Activated B cell treated with CpG ODN at 0.5 μM for 24 hours (primary cell): Measurements from ENCODE around the gene CSKMT. TPM values are rescaled to one million over a fixed set of nuclear protein-coding genes. Genes with fewer than 3 reads are reported as not detected.

Experiments used
- ATAC-seq: fragments of 200-7000 bp; cut with Tn5 transposase; one replicate; pipeline ENCODE4 v1.10.0; 2021; ENCODE audit warnings: low read depth, mild to moderate bottlenecking, moderate library complexity
- CTCF ChIA-PET: fragments of 350-600 bp; sonication (Branson Sonifier 250); formaldehyde crosslinking; loops from one replicate; lab custom pipeline; 2021; ENCODE audit warnings: antibody characterized with exemption; lab: Charles Lee
- POLR2A ChIA-PET: fragments of 350-600 bp; sonication (Branson Sonifier 250); formaldehyde crosslinking; loops from one replicate; lab custom pipeline; 2021; ENCODE audit warnings: antibody characterized with exemption; lab: Charles Lee
- DNase-seq: peaks from one replicate; pipeline ENCODE4 v3.0.0; 2022
- H3K27ac Mint-ChIP-seq: one replicate; pipeline ENCODE4 v1.8.0; 2020; ENCODE audit warnings: mixed read lengths
- H3K27me3 Mint-ChIP-seq: one replicate; pipeline ENCODE4 v1.8.0; 2021; ENCODE audit warnings: mixed read lengths
- H3K36me3 Mint-ChIP-seq: one replicate; pipeline ENCODE4 v1.8.0; 2021; ENCODE audit warnings: low read depth, mixed read lengths
- H3K4me1 Mint-ChIP-seq: one replicate; pipeline ENCODE4 v1.8.0; 2021; ENCODE audit warnings: mixed read lengths
- H3K4me3 Mint-ChIP-seq: one replicate; pipeline ENCODE4 v1.8.0; 2020; ENCODE audit warnings: mild to moderate bottlenecking, mixed read lengths
- H3K9me3 Mint-ChIP-seq: one replicate; pipeline ENCODE4 v1.8.0; 2020; ENCODE audit warnings: mixed read lengths
- CTCF ChIP-seq: fragments of 200-600 bp; IDR thresholded peaks from one replicate; pipeline ENCODE4 v1.8.0; 2022; ENCODE audit warnings: antibody characterized with exemption, mild to moderate bottlenecking
- intact Hi-C: fragments of 100-400 bp; cut with micrococcal nuclease; formaldehyde crosslinking; loops from one replicate; pipeline ENCODE4 v1.15.1; 2024
- total RNA-seq: library from RNA; stranded (reverse); gene quantifications from 2 replicates; pipeline ENCODE4 v1.2.3, GENCODE V29; 2022

Gene CSKMT
- total RNA-seq, 1 donor from 2014 or later = 52.1 TPM

DNA sequence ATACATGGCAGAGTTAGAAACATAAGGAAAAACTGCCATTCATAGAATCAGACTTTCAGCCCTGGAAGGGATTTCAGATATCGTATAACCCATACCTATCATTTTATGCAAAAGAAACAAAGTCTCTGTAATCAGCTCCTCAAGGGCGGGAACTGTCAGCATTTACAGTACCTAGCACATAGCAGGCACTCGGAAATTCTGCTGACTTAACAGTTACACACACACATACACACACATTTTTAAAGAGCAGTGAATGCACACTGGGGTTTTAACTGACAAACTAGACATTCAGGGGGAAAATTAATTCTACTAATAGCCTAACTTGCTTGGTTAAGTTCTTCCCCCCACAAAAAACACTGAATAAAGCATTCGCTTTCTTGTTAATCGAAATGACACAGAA lies 51.1 kb downstream of the CSKMT start:
- Mint-ChIP-seq H3K4me3 (no peak overlapping the region), H3K27ac (no peak overlapping the region), H3K4me1 (peaks cover 20% of the 10 kb centered on the region), H3K9me3 (no peaks in the 10 kb centered on the region), H3K36me3 (peaks cover 92% of the 10 kb centered on the region), H3K27me3 (no peaks in the 10 kb centered on the region)
- TF ChIP-seq CTCF = no peak
- ATAC-seq (no peak), DNase-seq (no peak)
- intact Hi-C loops = no loop called here
- ChIA-PET CTCF (no interaction called here), POLR2A (interaction anchor here (0.5 to 0.8 kb wide), 4 partner anchors 10 to 43 kb away, joined by 3 to 10 read pairs (median 4); partner anchors contain the start of genes HNRNPUL2 and TTC9C)

GRCh38 chr11:62716816-62717215 lies 51.7 kb downstream of the CSKMT start:
- Mint-ChIP-seq H3K4me1 (peaks cover 20% of the 10 kb centered on the region), H3K27ac (no peak overlapping the region), H3K4me3 (no peak overlapping the region), H3K9me3 (no peaks in the 10 kb centered on the region), H3K27me3 (no peaks in the 10 kb centered on the region), H3K36me3 (peaks cover 94% of the 10 kb centered on the region)
- DNase-seq (no peak), ATAC-seq (no peak)
- no peak for TF ChIP-seq CTCF
- CTCF ChIA-PET = no interaction called here
- POLR2A ChIA-PET = interaction anchor here (1.8 kb wide), 1 partner anchor 10 kb away, joined by 6 read pairs; the partner anchor contains the start of gene HNRNPUL2
- intact Hi-C loops = no loop called here

Other genes starting within 250 kb of the CSKMT start
- gene SCGB1A1, start 246.3 kb upstream of the CSKMT start, total RNA-seq = not detected in 2 replicates
- gene AHNAK, start 118.5 kb upstream of the CSKMT start, total RNA-seq = 246 and 248 TPM in 2 replicates
- 2,373 and 2,524 TPM in 2 replicates for gene EEF1G, start 91.4 kb upstream of the CSKMT start, total RNA-seq
- 27.8 and 30.9 TPM in 2 replicates for gene TUT1, start 73.8 kb upstream of the CSKMT start, total RNA-seq
- gene MTA2, start 63.4 kb upstream of the CSKMT start, total RNA-seq = 170 and 175 TPM in 2 replicates
- gene EML3, start 52.5 kb upstream of the CSKMT start, total RNA-seq = 115 and 128 TPM in 2 replicates
- 0.89 and 2.6 TPM in 2 replicates for gene ROM1, start 52.1 kb upstream of the CSKMT start, total RNA-seq
- gene B3GAT3, start 43.3 kb upstream of the CSKMT start, total RNA-seq = 48.8 and 56.6 TPM in 2 replicates
- gene GANAB, start 18.7 kb upstream of the CSKMT start, total RNA-seq = 187 and 189 TPM in 2 replicates
- gene INTS5, start 12.0 kb upstream of the CSKMT start, total RNA-seq = 24.9 and 27.6 TPM in 2 replicates
- gene C11orf98, start 102 bp upstream of the CSKMT start, total RNA-seq = 107 and 120 TPM in 2 replicates
- 8.3 and 9.4 TPM in 2 replicates for gene UQCC3, start 6.4 kb downstream of the CSKMT start, total RNA-seq
- 19.1 and 24.9 TPM in 2 replicates for gene LBHD1, start 7.0 kb downstream of the CSKMT start, total RNA-seq
- gene UBXN1, start 13.8 kb downstream of the CSKMT start, total RNA-seq = 204 and 205 TPM in 2 replicates
- gene LRRN4CL, start 24.2 kb downstream of the CSKMT start, total RNA-seq = 0.13 and 0.17 TPM in 2 replicates
- gene BSCL2, start 42.1 kb downstream of the CSKMT start, total RNA-seq = 18.6 and 27.8 TPM in 2 replicates
- 1.8 and 2.7 TPM in 2 replicates for gene GNG3, start 42.4 kb downstream of the CSKMT start, total RNA-seq
- 58.2 and 63.9 TPM in 2 replicates for gene HNRNPUL2, start 62.1 kb downstream of the CSKMT start, total RNA-seq
- 35.5 and 44.0 TPM in 2 replicates for gene TTC9C, start 63.2 kb downstream of the CSKMT start, total RNA-seq
- 17.6 and 19.9 TPM in 2 replicates for gene ZBTB3, start 88.8 kb downstream of the CSKMT start, total RNA-seq
- gene POLR2G, start 96.3 kb downstream of the CSKMT start, total RNA-seq = 109 and 116 TPM in 2 replicates
- gene TAF6L, start 106.1 kb downstream of the CSKMT start, total RNA-seq = 32.9 and 38.6 TPM in 2 replicates
- gene TMEM179B, start 122.1 kb downstream of the CSKMT start, total RNA-seq = 34.9 and 47.7 TPM in 2 replicates
- 13.0 and 15.0 TPM in 2 replicates for gene TMEM223, start 126.7 kb downstream of the CSKMT start, total RNA-seq
- 89.1 and 91.6 TPM in 2 replicates for gene NXF1, start 140.1 kb downstream of the CSKMT start, total RNA-seq
- 58.4 and 71.5 TPM in 2 replicates for gene STX5, start 166.7 kb downstream of the CSKMT start, total RNA-seq
- 0.55 TPM in 1 of 2 replicates, not detected in the other for gene TEX54, start 167.5 kb downstream of the CSKMT start, total RNA-seq
- gene WDR74, start 174.3 kb downstream of the CSKMT start, total RNA-seq = 95.9 and 124 TPM in 2 replicates
- gene SLC3A2, start 215.6 kb downstream of the CSKMT start, total RNA-seq = 270 and 274 TPM in 2 replicates